IMR-90 (cell line): ENCODE measurements around the gene MTURN. TPM values are rescaled to one million over a fixed set of nuclear protein-coding genes. Genes with fewer than 3 reads are reported as not detected.

Experiments
- ATAC-seq: fragments of 200-7000 bp; cut with Tn5 transposase; 2 replicates; pipeline ENCODE4 v1.9.1; 2020; ENCODE audit warnings: low read depth, mild to moderate bottlenecking, moderate library complexity
- BruUV-seq: library from RNA; stranded (reverse); fragments of 400-500 nt; replicated peaks from 2 replicates; lab custom pipeline; 2021; lab: Mats Ljungman, UMichigan
- CTCF ChIA-PET: fragments of 300-600 bp; formaldehyde crosslinking; extraction: SDS; loops from one replicate; lab custom pipeline; 2021; ENCODE audit warnings: antibody characterized with exemption; lab: Yijun Ruan, JAX
- POLR2A ChIA-PET: fragments of 300-600 bp; sonication (Branson Sonifier 250); formaldehyde crosslinking; loops from one replicate; lab custom pipeline; 2022; ENCODE audit warnings: antibody characterized with exemption; ENCODE audit not compliant: unreplicated experiment; lab: Charles Lee
- DNase-seq: peaks from one replicate; pipeline ENCODE4 v3.0.0; 2013
- H2AFZ ChIP-seq: replicated peaks from 2 replicates; pipeline ENCODE3; 2013; ENCODE audit warnings: low read length, mild to moderate bottlenecking; ENCODE audit not compliant: poor library complexity
- H2AK5ac ChIP-seq: 2 replicates; pipeline ENCODE4 v1.6.1; 2013; ENCODE audit warnings: low read depth, low read length, inconsistent platforms
- H2AK9ac ChIP-seq: replicated peaks from 2 replicates; pipeline ENCODE3; 2013; ENCODE audit warnings: mild to moderate bottlenecking, low read depth, low read length, moderate library complexity; ENCODE audit not compliant: poor library complexity
- H2BK120ac ChIP-seq: 2 replicates; pipeline ENCODE4 v1.6.1; 2013; ENCODE audit warnings: low read depth, low read length, inconsistent platforms
- H2BK15ac ChIP-seq: 3 replicates; pipeline ENCODE4 v1.6.1; 2013; ENCODE audit warnings: low read depth, low read length, inconsistent platforms
- H2BK20ac ChIP-seq: 2 replicates; pipeline ENCODE4 v1.6.1; 2013; ENCODE audit warnings: low read depth, mild to moderate bottlenecking, inconsistent platforms, low read length, moderate library complexity
- H2BK5ac ChIP-seq: 2 replicates; pipeline ENCODE4 v1.6.1; 2013; ENCODE audit warnings: mild to moderate bottlenecking, low read depth, low read length, inconsistent platforms; ENCODE audit not compliant: poor library complexity, severe bottlenecking
- H3K14ac ChIP-seq: replicated peaks from 2 replicates; pipeline ENCODE4 v1.6.1; 2013; ENCODE audit warnings: low read depth, low read length, inconsistent platforms
- H3K18ac ChIP-seq: 2 replicates; pipeline ENCODE4 v1.6.1; 2013; ENCODE audit warnings: low read depth, low read length, control low read depth
- H3K23ac ChIP-seq: 2 replicates; pipeline ENCODE4 v1.6.1; 2013; ENCODE audit warnings: low read depth, low read length, inconsistent platforms
- H3K27ac ChIP-seq: 2 replicates; pipeline ENCODE4 v1.5.1; 2013; ENCODE audit warnings: mild to moderate bottlenecking, control low read depth, low read length; ENCODE audit not compliant: insufficient read depth
- H3K27me3 ChIP-seq: 2 replicates; pipeline ENCODE4 v1.6.1; 2013; ENCODE audit warnings: low read length; ENCODE audit not compliant: control insufficient read depth, insufficient read depth
- H3K36me3 ChIP-seq: 2 replicates; pipeline ENCODE4 v1.6.1; 2013; ENCODE audit warnings: low read length, mixed read lengths; ENCODE audit not compliant: control insufficient read depth, insufficient read depth
- H3K4ac ChIP-seq: 2 replicates; pipeline ENCODE4 v1.6.1; 2013; ENCODE audit warnings: low read depth, low read length, inconsistent platforms
- H3K4me1 ChIP-seq: 2 replicates; pipeline ENCODE4 v1.6.1; 2013; ENCODE audit warnings: low read length, mixed read lengths; ENCODE audit not compliant: control insufficient read depth, insufficient read depth
- H3K4me2 ChIP-seq: 2 replicates; pipeline ENCODE4 v1.6.1; 2013; ENCODE audit warnings: low read depth, mild to moderate bottlenecking, control low read depth, low read length, moderate library complexity
- H3K4me3 ChIP-seq: 2 replicates; pipeline ENCODE4 v1.5.1; 2013; ENCODE audit warnings: low read depth, mild to moderate bottlenecking, control low read depth, low read length, moderate library complexity; ENCODE audit not compliant: insufficient read depth
- H3K56ac ChIP-seq: 2 replicates; pipeline ENCODE4 v1.6.1; 2013; ENCODE audit warnings: low read length, inconsistent platforms; ENCODE audit not compliant: insufficient read depth; ENCODE audit errors: extremely low read depth
- H3K79me1 ChIP-seq, 2 experiments: 2 replicates each; pipeline ENCODE4 v1.6.1; 2013; ENCODE audit warnings: low read length in 2 of 2, inconsistent platforms in 1 of 2, low read depth in 1 of 2
- H3K9ac ChIP-seq: 2 replicates; pipeline ENCODE4 v1.6.1; 2013; ENCODE audit warnings: low read depth, low read length, control low read depth
- H3K9me1 ChIP-seq: 2 replicates; pipeline ENCODE4 v1.6.1; 2013; ENCODE audit warnings: low read length, inconsistent platforms; ENCODE audit not compliant: insufficient read depth
- H3K9me3 ChIP-seq: 2 replicates; pipeline ENCODE4 v1.6.1; 2013; ENCODE audit warnings: low read length; ENCODE audit not compliant: control insufficient read depth, insufficient read depth
- H4K20me1 ChIP-seq: 2 replicates; pipeline ENCODE4 v1.6.1; 2013; ENCODE audit warnings: low read length, inconsistent platforms; ENCODE audit not compliant: insufficient read depth
- H4K5ac ChIP-seq: 2 replicates; pipeline ENCODE4 v1.6.1; 2013; ENCODE audit warnings: mild to moderate bottlenecking, low read depth, low read length, control low read depth
- H4K8ac ChIP-seq, 2 experiments: 2 replicates each; pipeline ENCODE4 v1.6.1; 2013; ENCODE audit warnings: low read depth in 2 of 2, low read length in 2 of 2, control low read depth in 1 of 2, inconsistent platforms in 1 of 2
- H4K91ac ChIP-seq: 2 replicates; pipeline ENCODE4 v1.6.1; 2013; ENCODE audit warnings: low read depth, low read length, inconsistent platforms; ENCODE audit not compliant: insufficient read depth
- BHLHE40 ChIP-seq: fragments of 150-350 bp; IDR thresholded peaks from 2 replicates; pipeline ENCODE4 v1.6.1; 2016; ENCODE audit warnings: mild to moderate bottlenecking, low read depth, low read length
- CEBPB ChIP-seq: IDR thresholded peaks from 2 replicates; pipeline ENCODE4 v1.6.1; 2012; ENCODE audit warnings: low read depth, low read length, improper control_type of control experiment
- CHD1 ChIP-seq: IDR thresholded peaks from 2 replicates; pipeline ENCODE4 v1.6.1; 2012; ENCODE audit warnings: low read depth, low read length, improper control_type of control experiment
- FOS ChIP-seq: fragments of 150-350 bp; IDR thresholded peaks from 2 replicates; pipeline ENCODE4 v1.6.1; 2016; ENCODE audit warnings: low read depth, low read length
- MAFK ChIP-seq: IDR thresholded peaks from 2 replicates; pipeline ENCODE4 v1.6.1; 2012; ENCODE audit warnings: low read depth, low read length, improper control_type of control experiment
- MXI1 ChIP-seq: IDR thresholded peaks from 2 replicates; pipeline ENCODE4 v1.6.1; 2012; ENCODE audit warnings: low read depth, mild to moderate bottlenecking, low read length, moderate library complexity, borderline replicate concordance
- NFE2L2 ChIP-seq: fragments of 150-350 bp; IDR thresholded peaks from 2 replicates; pipeline ENCODE4 v1.6.1; 2016; ENCODE audit warnings: low read depth, mild to moderate bottlenecking, low read length
- POLR2A ChIP-seq: IDR thresholded peaks from 2 replicates; pipeline ENCODE4 v1.6.1; 2012; ENCODE audit warnings: mild to moderate bottlenecking, low read depth, low read length
- RFX5 ChIP-seq: IDR thresholded peaks from 2 replicates; pipeline ENCODE4 v1.8.0; 2012; ENCODE audit warnings: low read depth, mild to moderate bottlenecking, low read length, moderate library complexity
- SMC3 ChIP-seq: fragments of 150-350 bp; IDR thresholded peaks from 2 replicates; pipeline ENCODE4 v1.6.1; 2016; ENCODE audit warnings: low read depth, mild to moderate bottlenecking, antibody characterized with exemption, low read length, moderate library complexity
- WGBS, 2 experiments: methylation state at CpG; one replicate each; pipeline versions ENCODE4 v1.1.5 to v1.1.7; 2013; ENCODE audit warnings: missing lambda C conversion rate in 2 of 2; ENCODE audit not compliant: insufficient read length in 1 of 2; ENCODE audit errors: extremely low coverage in 2 of 2; 5-methylcytosine and 5-hydroxymethylcytosine counted together
- dilution Hi-C: fragments of 300-500 bp; cut with HindIII; formaldehyde crosslinking; loops from one replicate; pipeline ENCODE4 v1.14.3; 2018; ENCODE audit warnings: low sequenced_read_pairs; ENCODE audit not compliant: unreplicated experiment
- in situ Hi-C: fragments of 300-500 bp; cut with MboI; formaldehyde crosslinking; loops from 3 replicates; pipeline ENCODE4 v1.14.3; 2019; ENCODE audit warnings: low sequenced_read_pairs, inconsistent platforms, mixed read lengths
- intact Hi-C: fragments of 100-400 bp; cut with micrococcal nuclease; formaldehyde crosslinking; loops from 2 replicates; pipeline ENCODE4 v1.10.0; 2022
- polyA plus RNA-seq, 3 experiments: library from polyadenylated mRNA; depleted of rRNA; stranded (reverse); fragments of >200 nt; gene quantifications; 2 replicates each; pipeline ENCODE4 v1.2.3, GENCODE V29; 2012; ENCODE audit warnings: low replicate concordance in 1 of 3
- total RNA-seq: library from RNA; depleted of rRNA; stranded (reverse); fragments of >200 nt; gene quantifications from 2 replicates; pipeline ENCODE4 v1.2.3, GENCODE V29; 2012
- TF ChIP-seq, protein P1 (sequence below): fragments of 150-350 bp; IDR thresholded peaks from 2 replicates; pipeline ENCODE4 v1.6.1; 2016; ENCODE audit warnings: low read depth, mild to moderate bottlenecking, low read length, moderate library complexity, borderline replicate concordance
- TF ChIP-seq, protein P2 (sequence below): conservative IDR thresholded peaks from 2 replicates; pipeline ENCODE4 v1.5.1; 2012; ENCODE audit warnings: mild to moderate bottlenecking, low read depth, low read length, improper control_type of control experiment

MTURN gene
- total and polyA plus RNA-seq, 2 of the 4 experiments (the other 2 are of a cell fraction) = 2.8 to 5.6 TPM

DNA sequence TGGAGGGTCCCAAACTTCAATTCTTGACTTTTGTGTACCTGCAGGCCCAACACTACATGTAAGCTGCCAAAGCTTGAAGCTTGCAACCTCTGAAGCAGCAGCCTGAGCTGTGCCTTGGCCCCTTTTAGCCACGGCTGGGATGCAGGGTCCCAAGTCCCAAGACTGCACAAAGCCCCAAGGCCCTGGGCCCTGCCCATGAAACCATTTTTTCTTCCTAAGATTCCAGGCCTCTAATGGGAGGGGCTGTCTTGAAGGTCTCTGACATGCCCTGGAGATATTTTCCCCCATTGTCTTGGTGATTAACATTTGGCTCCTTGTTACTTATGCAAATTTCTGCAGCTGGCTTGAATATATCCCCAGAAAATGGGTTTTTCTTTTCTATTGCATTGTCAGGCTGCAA is 52.7 kb downstream of the MTURN start:
- H2AK9ac ChIP-seq = no peak overlapping the region
- CTCF ChIA-PET = no interaction called here
- H2BK20ac ChIP-seq = no peak overlapping the region
- no peaks in the 10 kb centered on the region for H4K20me1 ChIP-seq
- no TSS peak for BruUV-seq
- H3K4ac ChIP-seq = no peak overlapping the region
- no peaks in the 10 kb centered on the region for H3K36me3 ChIP-seq
- H4K91ac ChIP-seq = no peak overlapping the region
- no peak overlapping the region for H2AK5ac ChIP-seq
- no peak overlapping the region for H2BK5ac ChIP-seq
- H3K9me3 ChIP-seq = no peaks in the 10 kb centered on the region
- H3K4me1 ChIP-seq = no peaks in the 10 kb centered on the region
- no peak overlapping the region for H2BK120ac ChIP-seq
- in situ Hi-C loops = no loop called here
- H3K4me2 ChIP-seq = no peak overlapping the region
- TF ChIP-seq CHD1 = no peak
- TF ChIP-seq FOS = no peak
- TF ChIP-seq, protein P1, sequence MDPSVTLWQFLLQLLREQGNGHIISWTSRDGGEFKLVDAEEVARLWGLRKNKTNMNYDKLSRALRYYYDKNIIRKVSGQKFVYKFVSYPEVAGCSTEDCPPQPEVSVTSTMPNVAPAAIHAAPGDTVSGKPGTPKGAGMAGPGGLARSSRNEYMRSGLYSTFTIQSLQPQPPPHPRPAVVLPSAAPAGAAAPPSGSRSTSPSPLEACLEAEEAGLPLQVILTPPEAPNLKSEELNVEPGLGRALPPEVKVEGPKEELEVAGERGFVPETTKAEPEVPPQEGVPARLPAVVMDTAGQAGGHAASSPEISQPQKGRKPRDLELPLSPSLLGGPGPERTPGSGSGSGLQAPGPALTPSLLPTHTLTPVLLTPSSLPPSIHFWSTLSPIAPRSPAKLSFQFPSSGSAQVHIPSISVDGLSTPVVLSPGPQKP = no peak
- TF ChIP-seq RFX5 = no peak
- TF ChIP-seq NFE2L2 = no peak
- TF ChIP-seq, protein P2, sequence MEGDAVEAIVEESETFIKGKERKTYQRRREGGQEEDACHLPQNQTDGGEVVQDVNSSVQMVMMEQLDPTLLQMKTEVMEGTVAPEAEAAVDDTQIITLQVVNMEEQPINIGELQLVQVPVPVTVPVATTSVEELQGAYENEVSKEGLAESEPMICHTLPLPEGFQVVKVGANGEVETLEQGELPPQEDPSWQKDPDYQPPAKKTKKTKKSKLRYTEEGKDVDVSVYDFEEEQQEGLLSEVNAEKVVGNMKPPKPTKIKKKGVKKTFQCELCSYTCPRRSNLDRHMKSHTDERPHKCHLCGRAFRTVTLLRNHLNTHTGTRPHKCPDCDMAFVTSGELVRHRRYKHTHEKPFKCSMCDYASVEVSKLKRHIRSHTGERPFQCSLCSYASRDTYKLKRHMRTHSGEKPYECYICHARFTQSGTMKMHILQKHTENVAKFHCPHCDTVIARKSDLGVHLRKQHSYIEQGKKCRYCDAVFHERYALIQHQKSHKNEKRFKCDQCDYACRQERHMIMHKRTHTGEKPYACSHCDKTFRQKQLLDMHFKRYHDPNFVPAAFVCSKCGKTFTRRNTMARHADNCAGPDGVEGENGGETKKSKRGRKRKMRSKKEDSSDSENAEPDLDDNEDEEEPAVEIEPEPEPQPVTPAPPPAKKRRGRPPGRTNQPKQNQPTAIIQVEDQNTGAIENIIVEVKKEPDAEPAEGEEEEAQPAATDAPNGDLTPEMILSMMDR = no peak
- no peak for TF ChIP-seq SMC3
- TF ChIP-seq CEBPB = no peak
- no peak for TF ChIP-seq MXI1
- no peak for TF ChIP-seq POLR2A
- no peak for TF ChIP-seq BHLHE40
- no peak for TF ChIP-seq MAFK
- ATAC-seq = no peak
- H3K79me1 ChIP-seq = no peaks in the 10 kb centered on the region
- H3K14ac ChIP-seq = no peak overlapping the region
- no peak for DNase-seq
- no peak overlapping the region for H4K8ac ChIP-seq
- no CpG with 5 or more reads among the region's 1 CpG for WGBS, 2 experiments
- H3K27me3 ChIP-seq = no peaks in the 10 kb centered on the region
- H2BK15ac ChIP-seq = no peak overlapping the region
- H3K56ac ChIP-seq = no peak overlapping the region
- dilution Hi-C loops = no loop called here
- no peak overlapping the region for H3K9ac ChIP-seq
- H3K27ac ChIP-seq = no peak overlapping the region
- H3K23ac ChIP-seq = no peak overlapping the region
- H2AFZ ChIP-seq = no peak overlapping the region
- no peaks in the 10 kb centered on the region for H3K9me1 ChIP-seq
- POLR2A ChIA-PET = no interaction called here
- intact Hi-C loops = no loop called here
- H4K5ac ChIP-seq = no peak overlapping the region
- H3K4me3 ChIP-seq = no peak overlapping the region
- no peak overlapping the region for H3K18ac ChIP-seq
